Erythroblast (primary cell): Measurements from ENCODE around the gene DKKL1.

Experiments
- GATA1 ChIP-seq: IDR thresholded peaks from 2 replicates; pipeline ENCODE4 v1.6.1; 2011; ENCODE audit warnings: low read depth, mild to moderate bottlenecking, control low read depth, low read length, moderate library complexity
- POLR2A ChIP-seq: IDR thresholded peaks from 2 replicates; pipeline ENCODE4 v1.6.1; 2011; ENCODE audit warnings: mild to moderate bottlenecking, low read length

DNA sequence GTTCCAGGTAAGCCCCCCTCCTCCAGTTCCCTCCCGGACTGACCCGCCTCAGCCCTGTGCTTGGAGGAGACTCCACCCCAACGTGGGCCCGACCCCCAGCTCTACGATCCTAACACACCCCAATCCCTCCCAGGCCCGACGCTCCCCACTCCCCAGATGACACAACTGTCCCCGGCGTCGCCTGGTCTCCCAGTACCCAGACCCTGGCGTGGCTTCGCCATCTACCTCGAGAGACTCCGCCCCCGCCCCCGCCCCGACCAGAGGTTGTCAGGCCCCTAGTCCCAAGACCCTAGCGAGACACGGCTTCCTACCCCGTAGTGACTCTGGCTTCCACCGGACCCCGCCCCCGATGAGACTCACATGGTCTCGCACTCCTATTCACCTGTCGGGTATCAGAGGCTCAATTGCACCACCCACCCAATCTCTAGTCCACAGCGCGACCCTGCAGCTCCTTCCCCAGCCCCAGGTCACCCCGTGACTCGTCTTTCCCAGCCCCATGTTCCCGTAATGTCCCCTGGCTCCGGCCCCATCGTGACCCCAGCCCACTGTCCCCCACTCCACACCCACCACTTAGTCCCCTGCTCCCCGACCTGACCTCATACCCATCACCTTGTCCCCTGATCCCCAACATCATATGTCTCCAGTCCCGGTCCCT is 25.5 kb upstream of the DKKL1 start:
- no peak for TF ChIP-seq POLR2A
- no peak for TF ChIP-seq GATA1
